ENCODE results near the gene ZNF513.

- peak; percentile 44 for TF ChIP-seq CTCF (IDR thresholded peaks at IDR 0.05; ENCODE audit: low read depth, low read length, poor library complexity, severe bottlenecking)
- TF ChIP-seq EZH2phosphoT487 (IDR thresholded peaks at IDR 0.05; ENCODE audit: borderline replicate concordance, low read length), result no peak
Measured at GRCh38 chr2:27428213-27428977, 47.9 kb upstream of the ZNF513 start, which contains the start of gene NRBP1.
